ENCODE results near the gene GATA2. TPM values are rescaled to one million over a fixed set of nuclear protein-coding genes. Genes with fewer than 3 reads are reported as not detected.
A peak's percentile ranks its signal among the peaks of the same experiment; 100 is the strongest.

The GATA2 gene
- total and polyA plus RNA-seq, 2 of the 8 experiments (the other 6 are each of a cell fraction or from before 2014, with no cell fraction given), result 0.03 to 0.30 TPM

- H3K27ac ChIP-seq (ENCODE audit: low read depth, low read length), result no peak overlapping the region
- no peak overlapping the region for H3K23ac ChIP-seq (ENCODE audit: insufficient read length)
- no peak overlapping the region for H2BK12ac ChIP-seq (ENCODE audit: low read depth, low read length)
- no peaks in the 10 kb centered on the region for H3K36me3 ChIP-seq (ENCODE audit: control insufficient read depth in 2 of 4, insufficient read depth in 4 of 4, low read length in 3 of 4)
- H2BK120ac ChIP-seq (replicated peaks; ENCODE audit: low read depth, low read length), result no peak overlapping the region
- peaks cover 0 to 7% (median 0%) of the 10 kb centered on the region in 4 experiments; a peak in 1 of 7 replicates for H3K4me1 ChIP-seq (replicated peaks in 1 of 4; ENCODE audit: control insufficient read depth in 3 of 4, insufficient read depth in 4 of 4, low read length in 3 of 4)
- no peak overlapping the region for H4K91ac ChIP-seq (replicated peaks; ENCODE audit: insufficient read length, low read length)
- no peaks in the 10 kb centered on the region for H3K79me2 ChIP-seq (ENCODE audit: control insufficient read depth in 1 of 2, insufficient read depth in 2 of 2, low read length in 2 of 2)
- peaks cover 0 to 6% (median 0%) of the 10 kb centered on the region in 4 experiments; a peak in 4 of 7 replicates for H3K27me3 ChIP-seq (replicated peaks in 1 of 4; ENCODE audit: control insufficient read depth in 3 of 4, extremely low read depth in 1 of 4, insufficient read depth in 3 of 4, low read length in 3 of 4)
- no peak overlapping the region for H2BK15ac ChIP-seq (ENCODE audit: low read length)
- no peak overlapping the region for H3K9ac ChIP-seq (replicated peaks in 1 of 4; ENCODE audit: extremely low read depth in 1 of 4, low read depth in 3 of 4, low read length in 3 of 4)
- H3K4me2 ChIP-seq (ENCODE audit: insufficient read depth in 1 of 2, low read depth in 2 of 2, low read length in 2 of 2), result no peak overlapping the region
- no peak overlapping the region for H3K4me3 ChIP-seq (ENCODE audit: extremely low read depth in 1 of 4, insufficient read depth in 2 of 4, low read depth in 3 of 4, low read length in 4 of 4)
- H2BK5ac ChIP-seq (ENCODE audit: low read depth, low read length), result no peak overlapping the region
- TF ChIP-seq JUN (IDR thresholded peaks at IDR 0.05; ENCODE audit: low read depth, low read length) (no peak), BRCA1 (IDR thresholded peaks at IDR 0.05; ENCODE audit: low read depth, low read length) (no peak), PHF8 (conservative IDR thresholded peaks at IDR 0.05; ENCODE audit: low read depth, low read length) (no peak), SP2 (IDR thresholded peaks at IDR 0.05; ENCODE audit: low read length) (no peak), TAF7 (optimal IDR thresholded peaks at IDR 0.05; ENCODE audit: borderline replicate concordance, low read depth, low read length) (no peak), NANOG (IDR thresholded peaks at IDR 0.05; ENCODE audit: insufficient read depth, low read depth, low read length, poor library complexity, severe bottlenecking) (no peak), CBX5 (IDR thresholded peaks at IDR 0.05; ENCODE audit: low read depth, low read length) (no peak), KDM5A (IDR thresholded peaks at IDR 0.05; ENCODE audit: low read length) (no peak), RNF2 (IDR thresholded peaks at IDR 0.05; ENCODE audit: borderline replicate concordance, low read depth, low read length, missing control alignments, poor library complexity, severe bottlenecking) (no peak), TCF12 (IDR thresholded peaks at IDR 0.05; ENCODE audit: low read depth, low read length) (no peak), KDM1A (IDR thresholded peaks at IDR 0.05; ENCODE audit: borderline replicate concordance, low read length) (no peak), SUZ12 (IDR thresholded peaks at IDR 0.05; ENCODE audit: low read length) (no peak), CEBPB (IDR thresholded peaks at IDR 0.05; ENCODE audit: low read depth, low read length) (no peak)
- H3K56ac ChIP-seq (replicated peaks; ENCODE audit: insufficient read length, low read depth, low read length), result no peak overlapping the region
- H3K23me2 ChIP-seq (ENCODE audit: low read depth, low read length), result no peaks in the 10 kb centered on the region
- H3K9me3 ChIP-seq (ENCODE audit: insufficient read depth in 2 of 2, low read depth in 1 of 2, low read length in 1 of 2), result no peaks in the 10 kb centered on the region
- no peak overlapping the region for H3K14ac ChIP-seq (ENCODE audit: insufficient read length)
- no peak overlapping the region for H2BK20ac ChIP-seq (ENCODE audit: low read length)
- no peak overlapping the region for H2AK5ac ChIP-seq (ENCODE audit: low read depth, low read length)
- no peak overlapping the region for H3K4ac ChIP-seq (replicated peaks; ENCODE audit: insufficient read length, low read depth, low read length)
- no peaks in the 10 kb centered on the region for H3K79me1 ChIP-seq (ENCODE audit: low read depth, low read length)
- ChIA-PET POLR2A (ENCODE audit: partially characterized antibody) (interaction anchor here (1.0 to 1.1 kb wide), 2 partner anchors 26 to 38 kb away, joined by 3 read pairs; no protein-coding TSS in a partner anchor), CTCF (ENCODE audit: partially characterized antibody) (interaction anchor here (0.7 to 12.7 kb wide), 15 partner anchors 10 to 150 kb away, joined by 3 to 135 read pairs (median 4); no protein-coding TSS in a partner anchor)
- no peak overlapping the region for H3K18ac ChIP-seq (ENCODE audit: extremely low read depth, low read length)
- 79% methylated on average over 17 of the region's 18 CpGs; no CpG with 5 or more reads in 1 of the 2 experiments for WGBS, 2 experiments (ENCODE audit: extremely low coverage in 1 of 2, insufficient coverage in 1 of 2, insufficient read length in 1 of 2, insufficient replicate concordance in 2 of 2, low coverage in 1 of 2, low lambda C conversion rate in 2 of 2, missing lambda C conversion rate in 1 of 2)
- no peak for DNase-seq (ENCODE audit: low read depth in 1 of 2, low spot score in 2 of 2)
- peak overlapping the region; percentile 57; the same call in 1 of the 2 replicates for H4K8ac ChIP-seq (ENCODE audit: extremely low read depth, insufficient read depth, low read length)
- FAIRE-seq, result no peak
- H2AFZ ChIP-seq (ENCODE audit: low read length), result no peak overlapping the region
- H4K20me1 ChIP-seq (replicated peaks in 1 of 2; ENCODE audit: control insufficient read depth in 1 of 2, insufficient read depth in 2 of 2, low read length in 2 of 2), result peaks cover 0 to 2% of the 10 kb centered on the region in 2 experiments
- no peak overlapping the region for H4K5ac ChIP-seq (ENCODE audit: insufficient read length, low read depth, low read length)
Observed at GRCh38 chr3:128458746-128459460, 34.1 kb downstream of the GATA2 start.
